Right cardiac atrium (tissue), 5 donors: ENCODE data around the gene TIAM2. TPM values are rescaled to one million over a fixed set of nuclear protein-coding genes. Genes with fewer than 3 reads are reported as not detected.

Experiments
- ATAC-seq, 2 donors: fragments of 200-7000 bp; cut with Tn5 transposase; one replicate each; pipeline versions ENCODE4 v1.8.0 to v1.9.1; 2020; ENCODE audit warnings: moderate library complexity in 2 of 2, mild to moderate bottlenecking in 1 of 2
- DNase-seq, 3 donors: peaks; one replicate each; pipeline ENCODE4 v3.0.0-alpha.2; 2020
- H3K27ac ChIP-seq: one replicate; pipeline ENCODE4 v1.5.1; 2013; ENCODE audit warnings: mild to moderate bottlenecking, low read length, control low read depth, moderate library complexity
- H3K27me3 ChIP-seq: one replicate; pipeline ENCODE4 v1.6.1; 2013; ENCODE audit not compliant: control insufficient read depth, insufficient read depth
- H3K4me1 ChIP-seq: one replicate; pipeline ENCODE4 v1.6.1; 2013; ENCODE audit warnings: low read length; ENCODE audit not compliant: control insufficient read depth, insufficient read depth
- H3K4me3 ChIP-seq: one replicate; pipeline ENCODE4 v1.5.1; 2013; ENCODE audit warnings: low read length, control low read depth
- H3K9me3 ChIP-seq: one replicate; pipeline ENCODE4 v1.6.1; 2013; ENCODE audit warnings: low read length; ENCODE audit not compliant: control insufficient read depth
- WGBS: extraction: QIAGEN DNeasy Blood & Tissue Kit; methylation state at CpG from one replicate; pipeline ENCODE4 v1.1.7; 2013; 5-methylcytosine and 5-hydroxymethylcytosine counted together
- intact Hi-C, 4 donors: fragments of 100-400 bp; cut with DNase I; formaldehyde crosslinking; loops; one replicate each; pipeline versions ENCODE4 v1.11.0 to v1.14.0; 2022 to 2023
- polyA plus RNA-seq: library from polyadenylated mRNA; stranded (reverse); fragments of 200-250 nt; gene quantifications from one replicate; pipeline ENCODE4 v1.2.3, GENCODE V29; 2013
- total RNA-seq, 4 donors: library from RNA; stranded (reverse); fragmentation: NEBNext Ultra II Directional; extraction: Animal tissue kit (Norgen Biotek cat#: 25700); gene quantifications; one replicate each; pipeline ENCODE4 v1.2.1, GENCODE V29; 2021
- donor health status: healthy with polysubstance abuse.
- donor health status: DM: no; HTN: yes; CAD: no.
- donor health status: DM: no; HTN: no; CAD: no.
- donor health status: DM: no; HTN: yes; CAD: no; lungs with severe emphysema.
- donor health status: DM: yes; HTN: yes; CAD: no.

Gene TIAM2
- total and polyA plus RNA-seq, 5 donors, result 6.6 to 13.9 (median 11.8) TPM

DNA sequence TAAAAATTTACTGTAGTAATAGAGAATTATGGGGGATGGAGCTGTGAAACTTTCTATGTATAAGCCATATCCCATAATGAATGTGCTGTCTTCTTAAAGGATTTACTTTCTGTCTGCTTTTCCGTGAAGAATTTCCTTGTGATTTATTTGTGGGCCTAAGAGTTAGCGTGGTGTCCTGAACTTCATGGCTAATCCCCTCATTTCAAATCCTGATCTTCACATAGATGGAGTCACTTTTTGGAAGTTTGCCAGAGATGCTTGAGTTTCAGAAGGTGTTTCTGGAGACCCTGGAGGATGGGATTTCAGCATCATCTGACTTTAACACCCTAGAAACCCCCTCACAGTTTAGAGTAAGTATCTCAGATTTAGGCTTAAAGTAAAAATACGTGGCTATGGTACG lies 249.3 kb downstream of the TIAM2 start:
- H3K4me3 ChIP-seq, result no peak overlapping the region
- 82% methylated on average over 4 of the region's 4 CpGs for WGBS
- no peaks in the 10 kb centered on the region for H3K27me3 ChIP-seq
- no peaks in the 10 kb centered on the region for H3K9me3 ChIP-seq
- ATAC-seq (no peak), DNase-seq (no peak)
- no peak overlapping the region for H3K27ac ChIP-seq
- intact Hi-C loops, result loop anchor here in 1 of 4 donors (10.0 kb wide), 1 partner anchor 360 kb away; no protein-coding TSS in a partner anchor
- no peaks in the 10 kb centered on the region for H3K4me1 ChIP-seq

GRCh38 chr6:155245193-155245592 lies 250.1 kb downstream of the TIAM2 start:
- Histone ChIP-seq H3K27ac (no peak overlapping the region), H3K4me1 (no peaks in the 10 kb centered on the region), H3K9me3 (no peaks in the 10 kb centered on the region), H3K27me3 (no peaks in the 10 kb centered on the region), H3K4me3 (no peak overlapping the region)
- ATAC-seq, result no peak
- DNase-seq, result no peak
- WGBS, result 95% methylated on average over 7 of the region's 7 CpGs
- intact Hi-C loops, result loop anchor here in 3 of 4 donors (5.0 to 10.0 kb wide), 2 partner anchors 68 to 360 kb away; no protein-coding TSS in a partner anchor

- no peaks in the 10 kb centered on the region for H3K4me1 ChIP-seq
- no peak for ATAC-seq
- H3K9me3 ChIP-seq, result no peaks in the 10 kb centered on the region
- intact Hi-C loops, result loop anchor here in 3 of 4 donors (5.0 to 10.0 kb wide), 2 partner anchors 69 to 361 kb away; no protein-coding TSS in a partner anchor
- 90% methylated on average over 3 of the region's 3 CpGs for WGBS
- H3K27ac ChIP-seq, result no peak overlapping the region
- H3K4me3 ChIP-seq, result no peak overlapping the region
- no peak for DNase-seq
- no peaks in the 10 kb centered on the region for H3K27me3 ChIP-seq
Measured at GRCh38 chr6:155245831-155246230, 250.7 kb downstream of the TIAM2 start.

DNA sequence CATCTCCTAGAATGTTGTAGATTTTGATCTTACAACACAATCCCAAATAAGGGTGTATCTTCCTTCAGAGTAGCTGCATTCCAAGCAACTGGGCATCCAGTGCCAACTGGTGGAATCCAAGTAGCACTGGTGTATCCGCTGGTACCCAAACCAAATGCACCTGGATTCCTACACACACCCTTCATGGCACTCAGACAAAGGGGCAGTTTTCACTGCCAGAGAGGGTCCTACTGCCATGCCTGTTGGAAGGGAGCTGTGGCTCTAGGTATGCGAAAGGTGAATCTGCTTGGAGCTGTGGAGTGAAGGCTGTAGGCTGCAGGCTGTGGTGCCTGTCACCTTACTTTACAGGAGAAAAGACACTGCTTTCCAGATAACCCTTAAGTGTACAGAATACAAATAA lies 251.7 kb downstream of the TIAM2 start:
- Histone ChIP-seq H3K4me3 (no peak overlapping the region), H3K27me3 (no peaks in the 10 kb centered on the region), H3K9me3 (no peaks in the 10 kb centered on the region), H3K4me1 (no peaks in the 10 kb centered on the region), H3K27ac (no peak overlapping the region)
- ATAC-seq (no peak), DNase-seq (no peak)
- intact Hi-C loops, result loop anchor here in 3 of 4 donors (5.0 to 10.0 kb wide), 2 partner anchors 70 to 362 kb away; no protein-coding TSS in a partner anchor
- 97% methylated on average over 2 of the region's 2 CpGs for WGBS

DNA sequence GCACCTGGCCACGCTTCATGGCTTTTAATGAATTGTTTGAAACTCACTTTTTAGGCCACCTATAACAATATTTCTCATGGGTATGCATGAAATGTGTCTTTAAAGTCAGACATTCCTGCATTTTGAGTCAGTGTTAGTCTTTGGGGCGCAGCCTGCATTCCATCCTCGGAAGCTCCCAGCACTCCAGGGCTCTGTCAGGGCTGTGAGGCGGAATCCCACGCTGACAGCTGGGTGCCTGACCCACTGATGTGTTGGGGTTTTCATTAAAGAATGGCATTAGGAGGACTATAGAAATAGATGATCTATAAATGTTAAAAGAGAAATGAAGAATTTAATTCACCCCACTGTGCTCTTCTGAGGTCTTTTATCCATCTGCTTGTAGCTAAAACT lies 252.5 kb downstream of the TIAM2 start:
- H3K27ac ChIP-seq, result no peak overlapping the region
- no peak for DNase-seq
- no peak overlapping the region for H3K4me3 ChIP-seq
- no peak for ATAC-seq
- H3K4me1 ChIP-seq, result no peaks in the 10 kb centered on the region
- H3K9me3 ChIP-seq, result no peaks in the 10 kb centered on the region
- 95% methylated on average over 5 of the region's 5 CpGs for WGBS
- no peaks in the 10 kb centered on the region for H3K27me3 ChIP-seq
- intact Hi-C loops, result loop anchor here in 3 of 4 donors (5.0 to 10.0 kb wide), 2 partner anchors 70 to 363 kb away; no protein-coding TSS in a partner anchor

- H3K27me3 ChIP-seq, result no peaks in the 10 kb centered on the region
- no peak overlapping the region for H3K4me3 ChIP-seq
- intact Hi-C loops, result loop anchor here in 3 of 4 donors (5.0 to 10.0 kb wide), 2 partner anchors 71 to 364 kb away; no protein-coding TSS in a partner anchor
- H3K4me1 ChIP-seq, result no peaks in the 10 kb centered on the region
- DNase-seq, result peak in 2 of 3 donors; percentile 31 to 66
- H3K27ac ChIP-seq, result no peak overlapping the region
- H3K9me3 ChIP-seq, result no peaks in the 10 kb centered on the region
- peak; percentile 54 for ATAC-seq
- 79% methylated on average over 30 of the region's 30 CpGs for WGBS
Measured at GRCh38 chr6:155248008-155249001, 253.2 kb downstream of the TIAM2 start.

GRCh38 chr6:155250701-155251381 lies 255.7 kb downstream of the TIAM2 start:
- Histone ChIP-seq H3K4me3 (no peak overlapping the region), H3K27ac (peak overlapping the region; percentile 53), H3K4me1 (no peaks in the 10 kb centered on the region), H3K9me3 (no peaks in the 10 kb centered on the region), H3K27me3 (no peaks in the 10 kb centered on the region)
- DNase-seq, result no peak
- intact Hi-C loops, result no loop called here
- peak; percentile 17 to 53 for ATAC-seq
- WGBS, result 76% methylated on average over 10 of the region's 10 CpGs

DNA sequence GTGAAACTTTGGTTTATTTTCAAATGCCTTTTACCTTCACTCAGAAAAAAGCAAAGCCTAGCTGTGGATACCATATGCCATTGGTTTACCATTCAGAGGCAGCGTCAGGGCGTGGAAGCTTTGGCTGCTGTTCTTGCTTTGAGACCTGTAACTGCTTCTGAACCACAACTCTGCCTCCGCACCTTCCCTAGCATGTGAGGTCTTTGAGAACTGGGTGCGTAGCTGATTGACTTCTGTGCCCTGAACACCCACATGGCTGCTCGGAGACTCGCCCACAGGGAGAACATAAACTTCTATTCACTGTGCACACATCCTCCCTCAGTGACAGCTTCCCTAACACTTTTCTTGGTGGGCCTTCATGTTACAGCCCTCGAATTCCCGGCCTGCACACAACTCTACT lies 257.5 kb downstream of the TIAM2 start:
- WGBS, result 95% methylated on average over 8 of the region's 8 CpGs
- ATAC-seq, result no peak
- Histone ChIP-seq H3K9me3 (no peaks in the 10 kb centered on the region), H3K4me1 (no peaks in the 10 kb centered on the region), H3K27me3 (no peaks in the 10 kb centered on the region), H3K27ac (no peak overlapping the region), H3K4me3 (no peak overlapping the region)
- intact Hi-C loops, result no loop called here
- DNase-seq, result no peak

GRCh38 chr6:155253337-155253736 lies 258.2 kb downstream of the TIAM2 start:
- DNase-seq (no peak), ATAC-seq (no peak)
- no peaks in the 10 kb centered on the region for H3K9me3 ChIP-seq
- 53% methylated on average over 1 of the region's 1 CpG for WGBS
- intact Hi-C loops, result no loop called here
- no peaks in the 10 kb centered on the region for H3K27me3 ChIP-seq
- no peak overlapping the region for H3K4me3 ChIP-seq
- no peaks in the 10 kb centered on the region for H3K4me1 ChIP-seq
- no peak overlapping the region for H3K27ac ChIP-seq

- Histone ChIP-seq H3K27ac (no peak overlapping the region), H3K4me3 (no peak overlapping the region), H3K27me3 (no peaks in the 10 kb centered on the region), H3K4me1 (peaks cover 2% of the 10 kb centered on the region), H3K9me3 (no peaks in the 10 kb centered on the region)
- no peak for ATAC-seq
- 82% methylated on average over 10 of the region's 10 CpGs for WGBS
- DNase-seq, result no peak
- intact Hi-C loops, result no loop called here
Measured at GRCh38 chr6:155254139-155254538, 259.0 kb downstream of the TIAM2 start.
